Measurements from ENCODE around the gene TM9SF2. TPM values are rescaled to one million over a fixed set of nuclear protein-coding genes. Genes with fewer than 3 reads are reported as not detected.
A peak's percentile ranks its signal among the peaks of the same experiment; 100 is the strongest.
"Not testable (repeated sequence)": the region's sequence is repeated elsewhere in the genome, so short reads cannot be mapped to it uniquely, and the experiment has no call there.

Gene TM9SF2
- total and polyA plus RNA-seq, 4 donors, result 100 to 175 (median 133) TPM

DNA sequence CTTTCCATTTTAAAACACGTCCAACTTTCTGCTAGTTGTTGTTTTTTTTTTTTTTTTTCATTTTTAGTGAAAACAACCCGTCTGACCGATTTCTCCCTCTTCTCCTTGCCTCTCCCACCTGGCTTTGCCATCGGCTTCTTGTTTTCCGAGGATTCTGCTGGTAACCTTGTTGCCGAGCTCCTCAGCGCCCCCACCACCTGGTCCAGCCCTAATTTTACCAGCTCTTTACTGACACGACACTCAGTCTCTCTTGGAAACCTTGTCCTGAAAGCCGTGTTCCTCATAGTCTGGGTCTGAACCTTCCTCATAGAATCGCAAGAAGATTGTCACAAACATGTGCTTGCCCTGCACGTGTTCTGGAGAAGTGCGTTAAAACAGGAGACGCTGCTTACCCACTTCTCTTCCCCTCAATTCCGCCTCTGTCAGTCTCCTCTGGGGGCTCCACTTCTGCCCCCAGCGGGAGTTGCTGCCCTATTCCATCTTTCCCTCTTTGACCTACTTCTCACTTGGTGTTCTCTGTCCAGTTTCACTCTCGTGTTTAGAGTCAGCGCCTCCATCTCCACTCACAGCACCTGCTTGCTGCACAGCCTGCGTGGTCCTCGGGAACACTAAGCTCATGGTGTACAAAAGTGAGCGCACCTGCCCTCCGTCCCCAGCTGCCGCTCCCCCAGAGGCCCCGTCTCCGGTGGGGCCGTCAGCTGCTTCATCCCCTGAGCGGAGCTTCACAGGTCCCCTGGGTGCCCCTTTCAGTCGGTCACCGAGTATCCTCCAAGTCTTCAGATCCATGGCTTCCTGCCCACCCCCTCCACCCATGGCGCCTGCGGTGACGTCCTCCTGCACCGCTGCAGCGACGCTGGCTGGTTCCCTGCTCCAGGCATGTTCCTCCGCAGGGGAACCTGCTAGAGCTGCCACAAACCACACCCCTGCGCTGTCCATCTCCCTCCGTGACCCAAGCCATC, 65.1 kb downstream of the TM9SF2 start:
- H3K4me3 ChIP-seq (ENCODE audit: low read depth, low read length), result no peak overlapping the region
- no peak overlapping the region for H3K27ac ChIP-seq (ENCODE audit: low read depth, low read length)
- 81% methylated on average over 34 of the region's 37 CpGs for WGBS (ENCODE audit: insufficient coverage)
- peaks cover 4% of the 10 kb centered on the region for H3K4me1 ChIP-seq (ENCODE audit: control insufficient read depth, insufficient read depth, low read length)
- peaks cover 19% of the 10 kb centered on the region for H3K36me3 ChIP-seq (ENCODE audit: control insufficient read depth, insufficient read depth, low read length)
- DNase-seq (ENCODE audit: low read depth in 4 of 6, low spot score in 6 of 6), result no peak
- H3K9me3 ChIP-seq (ENCODE audit: control insufficient read depth, insufficient read depth, low read length), result peaks cover 2% of the 10 kb centered on the region
- H3K27me3 ChIP-seq (ENCODE audit: control insufficient read depth, insufficient read depth, low read length), result no peaks in the 10 kb centered on the region

DNA sequence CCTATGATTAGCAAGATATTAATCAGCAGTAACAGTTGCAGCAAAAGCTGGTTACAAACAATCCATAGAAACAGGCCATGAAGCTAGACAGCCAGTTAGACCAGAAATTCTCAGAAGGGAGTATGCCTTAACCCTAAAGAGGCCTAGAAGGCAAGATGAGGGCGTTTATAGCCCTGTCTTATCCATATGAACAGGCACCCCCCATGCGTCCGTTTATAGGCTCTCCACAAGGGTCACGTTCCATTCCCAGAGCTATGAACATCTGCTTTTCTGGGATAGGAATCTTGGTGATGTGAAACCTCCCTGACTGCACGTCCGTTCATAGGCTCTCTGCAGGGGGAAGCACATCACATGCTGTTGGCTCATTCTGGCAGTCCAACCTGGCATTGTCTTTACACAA, 67.6 kb downstream of the TM9SF2 start:
- H3K4me3 ChIP-seq (ENCODE audit: low read depth, low read length); DNase-seq (ENCODE audit: low read depth in 4 of 6, low spot score in 6 of 6); H3K4me1 ChIP-seq (ENCODE audit: control insufficient read depth, insufficient read depth, low read length); H3K27me3 ChIP-seq (ENCODE audit: control insufficient read depth, insufficient read depth, low read length); H3K9me3 ChIP-seq (ENCODE audit: control insufficient read depth, insufficient read depth, low read length); H3K27ac ChIP-seq (ENCODE audit: low read depth, low read length): not testable (repeated sequence)
- peaks cover 19% of the 10 kb centered on the region for H3K36me3 ChIP-seq (ENCODE audit: control insufficient read depth, insufficient read depth, low read length)
- no CpG with 5 or more reads among the region's 6 CpGs for WGBS (ENCODE audit: insufficient coverage)

GRCh38 chr13:99572131-99572530, 70.9 kb downstream of the TM9SF2 start:
- no peak overlapping the region for H3K27ac ChIP-seq (ENCODE audit: low read depth, low read length)
- H3K9me3 ChIP-seq (ENCODE audit: control insufficient read depth, insufficient read depth, low read length), result peaks cover 2% of the 10 kb centered on the region
- no CpG with 5 or more reads among the region's 8 CpGs for WGBS (ENCODE audit: insufficient coverage)
- H3K36me3 ChIP-seq (ENCODE audit: control insufficient read depth, insufficient read depth, low read length), result no peaks in the 10 kb centered on the region
- H3K27me3 ChIP-seq (ENCODE audit: control insufficient read depth, insufficient read depth, low read length), result no peaks in the 10 kb centered on the region
- H3K4me3 ChIP-seq (ENCODE audit: low read depth, low read length), result no peak overlapping the region
- peaks cover 8% of the 10 kb centered on the region for H3K4me1 ChIP-seq (ENCODE audit: control insufficient read depth, insufficient read depth, low read length)
- DNase-seq (ENCODE audit: low read depth in 4 of 6, low spot score in 6 of 6), result peak in 1 of 6 donors; percentile 29

GRCh38 chr13:99572921-99573320, 71.6 kb downstream of the TM9SF2 start:
- Histone ChIP-seq H3K9me3 (ENCODE audit: control insufficient read depth, insufficient read depth, low read length) (peaks cover 2% of the 10 kb centered on the region), H3K4me1 (ENCODE audit: control insufficient read depth, insufficient read depth, low read length) (peaks cover 8% of the 10 kb centered on the region), H3K27ac (ENCODE audit: low read depth, low read length) (no peak overlapping the region), H3K4me3 (ENCODE audit: low read depth, low read length) (no peak overlapping the region), H3K27me3 (ENCODE audit: control insufficient read depth, insufficient read depth, low read length) (no peaks in the 10 kb centered on the region), H3K36me3 (ENCODE audit: control insufficient read depth, insufficient read depth, low read length) (no peaks in the 10 kb centered on the region)
- DNase-seq (ENCODE audit: low read depth in 4 of 6, low spot score in 6 of 6), result peak in 2 of 6 donors; percentile 5 to 92
- 38% methylated on average over 9 of the region's 13 CpGs for WGBS (ENCODE audit: insufficient coverage)

DNA sequence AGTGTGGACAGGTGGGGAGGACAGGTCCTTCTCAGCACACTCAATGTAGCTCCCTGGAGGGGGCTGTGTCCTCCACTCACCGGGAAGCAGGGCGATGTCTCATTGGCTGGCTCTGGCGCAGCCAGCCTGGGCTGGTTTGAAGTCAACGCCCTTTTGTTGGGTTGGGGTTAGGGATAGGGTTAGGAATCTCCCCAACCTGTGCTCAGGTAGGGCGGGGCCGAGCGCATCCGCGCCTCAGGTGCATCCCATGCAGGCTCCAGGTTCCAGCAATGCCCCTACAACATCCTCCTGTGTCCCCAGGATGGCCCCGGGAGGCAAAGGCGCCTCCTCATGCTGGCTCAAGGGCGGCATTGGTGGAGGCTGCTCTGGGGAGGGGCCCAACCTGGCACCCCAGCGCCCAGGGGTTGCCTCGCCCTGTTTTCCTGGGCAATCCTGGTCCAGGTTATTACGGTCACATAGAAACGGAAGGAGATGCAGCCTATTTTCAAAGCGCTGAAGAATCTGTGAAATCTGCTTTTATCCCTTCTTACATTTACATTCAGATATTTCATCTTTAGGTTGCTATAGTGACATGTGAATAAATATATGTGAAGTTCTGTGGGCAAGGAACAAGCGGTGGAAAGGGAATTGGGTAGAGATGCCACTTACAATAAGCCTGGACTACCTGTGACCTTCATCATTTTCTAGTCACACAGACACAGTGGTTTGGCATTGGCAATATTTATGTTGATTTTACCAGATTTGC, 74.3 kb downstream of the TM9SF2 start:
- H3K27ac ChIP-seq (ENCODE audit: low read depth, low read length), result no peak overlapping the region

DNA sequence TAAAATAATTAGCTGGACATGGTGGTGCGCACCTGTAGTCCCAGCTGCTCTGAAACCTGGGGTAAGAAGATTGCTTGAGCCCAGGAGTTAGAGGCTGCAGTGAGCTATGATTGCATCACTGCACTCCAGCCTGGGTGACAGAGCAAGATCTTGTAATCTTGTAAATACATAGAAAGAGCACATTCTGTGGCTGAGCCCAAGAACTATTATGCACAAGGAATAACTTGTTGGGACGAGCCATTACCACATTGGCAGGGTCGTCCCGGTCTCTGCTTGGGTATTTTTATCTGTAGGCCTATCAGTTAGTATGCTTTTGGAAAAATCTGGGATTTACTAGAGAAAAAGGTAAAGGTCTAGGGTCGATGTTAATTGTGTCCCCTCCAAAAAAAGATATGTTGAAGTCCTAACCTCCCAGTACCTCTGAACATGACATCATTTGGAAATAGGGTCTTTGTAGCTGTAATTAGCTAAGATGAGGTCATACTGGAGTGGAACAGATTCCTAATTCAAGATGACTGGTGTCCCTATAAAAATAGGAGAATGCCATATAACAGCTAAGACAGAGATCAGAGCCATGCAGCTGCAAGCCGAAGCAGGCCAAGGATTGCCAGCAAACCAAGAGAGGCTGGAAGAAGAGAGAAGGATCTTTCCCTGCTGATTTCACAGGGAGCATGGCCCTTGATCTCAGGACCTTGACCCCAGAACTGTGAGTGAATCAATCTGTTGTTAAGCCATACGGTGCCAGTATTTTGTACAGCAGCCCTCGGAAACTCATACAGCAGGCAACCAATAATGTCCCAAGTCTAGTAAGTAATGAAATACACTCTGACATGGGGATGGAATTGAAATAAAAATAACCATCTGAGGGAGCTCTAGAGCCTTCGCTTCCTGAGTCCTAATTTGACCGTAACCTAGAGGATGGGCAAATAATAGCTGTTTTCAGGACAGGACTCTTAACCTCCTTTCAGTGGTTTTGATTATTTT, 77.0 kb downstream of the TM9SF2 start:
- Histone ChIP-seq H3K27ac (ENCODE audit: low read depth, low read length) (no peak overlapping the region), H3K27me3 (ENCODE audit: control insufficient read depth, insufficient read depth, low read length) (no peaks in the 10 kb centered on the region), H3K9me3 (ENCODE audit: control insufficient read depth, insufficient read depth, low read length) (no peaks in the 10 kb centered on the region), H3K4me1 (ENCODE audit: control insufficient read depth, insufficient read depth, low read length) (peaks cover 8% of the 10 kb centered on the region), H3K36me3 (ENCODE audit: control insufficient read depth, insufficient read depth, low read length) (no peaks in the 10 kb centered on the region), H3K4me3 (ENCODE audit: low read depth, low read length) (no peak overlapping the region)
- WGBS (ENCODE audit: insufficient coverage), result 89% methylated on average over 6 of the region's 10 CpGs
- peak in 2 of 6 donors; percentile 4 to 23 for DNase-seq (ENCODE audit: low read depth in 4 of 6, low spot score in 6 of 6)

More for the DNA sequence above, 74.3 kb downstream of the TM9SF2 start:
- H3K9me3 ChIP-seq (ENCODE audit: control insufficient read depth, insufficient read depth, low read length), result no peaks in the 10 kb centered on the region
- peak in 2 of 6 donors; percentile 15 to 40 for DNase-seq (ENCODE audit: low read depth in 4 of 6, low spot score in 6 of 6)
- no peaks in the 10 kb centered on the region for H3K36me3 ChIP-seq (ENCODE audit: control insufficient read depth, insufficient read depth, low read length)
- WGBS (ENCODE audit: insufficient coverage), result 48% methylated on average over 14 of the region's 18 CpGs
- H3K4me1 ChIP-seq (ENCODE audit: control insufficient read depth, insufficient read depth, low read length), result peaks cover 8% of the 10 kb centered on the region
- no peak overlapping the region for H3K4me3 ChIP-seq (ENCODE audit: low read depth, low read length)
- no peaks in the 10 kb centered on the region for H3K27me3 ChIP-seq (ENCODE audit: control insufficient read depth, insufficient read depth, low read length)

GRCh38 chr13:99580500-99581268, 79.4 kb downstream of the TM9SF2 start:
- no peaks in the 10 kb centered on the region for H3K9me3 ChIP-seq (ENCODE audit: control insufficient read depth, insufficient read depth, low read length)
- H3K4me1 ChIP-seq (ENCODE audit: control insufficient read depth, insufficient read depth, low read length), result peaks cover 3% of the 10 kb centered on the region
- no peaks in the 10 kb centered on the region for H3K27me3 ChIP-seq (ENCODE audit: control insufficient read depth, insufficient read depth, low read length)
- no peak overlapping the region for H3K4me3 ChIP-seq (ENCODE audit: low read depth, low read length)
- no peak for DNase-seq (ENCODE audit: low read depth in 4 of 6, low spot score in 6 of 6)
- no peaks in the 10 kb centered on the region for H3K36me3 ChIP-seq (ENCODE audit: control insufficient read depth, insufficient read depth, low read length)
- no peak overlapping the region for H3K27ac ChIP-seq (ENCODE audit: low read depth, low read length)
- no CpG with 5 or more reads among the region's 7 CpGs for WGBS (ENCODE audit: insufficient coverage)

DNA sequence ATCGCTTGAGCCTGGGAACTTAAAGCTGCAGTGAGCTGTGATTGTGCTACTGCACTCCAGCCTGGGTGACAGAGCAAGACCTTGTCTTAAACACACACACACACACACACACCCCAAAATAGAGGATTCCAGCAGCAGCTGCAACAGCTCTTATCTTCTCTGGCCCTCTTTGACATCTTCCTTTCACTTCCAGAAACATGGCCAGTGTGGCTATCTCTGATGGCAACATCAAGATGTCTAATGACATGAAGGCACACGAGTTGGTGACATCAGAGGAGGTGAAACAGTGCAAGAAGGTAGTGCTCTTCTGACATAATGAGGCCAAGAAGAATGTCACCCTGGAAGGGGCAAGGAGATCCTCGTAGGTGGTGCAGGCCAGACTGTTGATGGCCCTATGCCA, 81.2 kb downstream of the TM9SF2 start:
- H3K27me3 ChIP-seq (ENCODE audit: control insufficient read depth, insufficient read depth, low read length), result no peaks in the 10 kb centered on the region
- no peak overlapping the region for H3K4me3 ChIP-seq (ENCODE audit: low read depth, low read length)
- 83% methylated on average over 1 of the region's 3 CpGs for WGBS (ENCODE audit: insufficient coverage)
- H3K27ac ChIP-seq (ENCODE audit: low read depth, low read length), result no peak overlapping the region
- H3K4me1 ChIP-seq (ENCODE audit: control insufficient read depth, insufficient read depth, low read length), result no peaks in the 10 kb centered on the region
- no peak for DNase-seq (ENCODE audit: low read depth in 4 of 6, low spot score in 6 of 6)
- H3K9me3 ChIP-seq (ENCODE audit: control insufficient read depth, insufficient read depth, low read length), result no peaks in the 10 kb centered on the region
- no peaks in the 10 kb centered on the region for H3K36me3 ChIP-seq (ENCODE audit: control insufficient read depth, insufficient read depth, low read length)
